ENCODE data around the gene FGF14. TPM values are rescaled to one million over a fixed set of nuclear protein-coding genes. Genes with fewer than 3 reads are reported as not detected.

The FGF14 gene
- total RNA-seq, 1 donor from 2014 or later = 2.0 TPM

- TF ChIP-seq CTCF (IDR thresholded peaks at IDR 0.05) = no peak
- Histone ChIP-seq H3K4me3 (no peak overlapping the region), H3K36me3 (no peaks in the 10 kb centered on the region), H3K27me3 (no peaks in the 10 kb centered on the region), H3K9me3 (no peaks in the 10 kb centered on the region), H3K27ac (no peak overlapping the region), H3K4me1 (no peaks in the 10 kb centered on the region)
- ATAC-seq (no peak), DNase-seq (no peak)
- intact Hi-C loops (cut with DNase I) = no loop called here
These were observed 125.9 kb downstream of the FGF14 start for GRCh38 chr13:102275969-102276368.

GRCh38 chr13:102273111-102273510 is 128.7 kb downstream of the FGF14 start:
- no peaks in the 10 kb centered on the region for H3K4me1 ChIP-seq
- no peaks in the 10 kb centered on the region for H3K27me3 ChIP-seq
- no peaks in the 10 kb centered on the region for H3K9me3 ChIP-seq
- intact Hi-C loops (cut with DNase I) = no loop called here
- no peak for ATAC-seq
- no peak overlapping the region for H3K27ac ChIP-seq
- no peak overlapping the region for H3K4me3 ChIP-seq
- no peak for DNase-seq
- no peaks in the 10 kb centered on the region for H3K36me3 ChIP-seq
- TF ChIP-seq CTCF (IDR thresholded peaks at IDR 0.05) = no peak

GRCh38 chr13:102267191-102267590 is 134.7 kb downstream of the FGF14 start:
- ATAC-seq = no peak

GRCh38 chr13:102261809-102262208 is 140.0 kb downstream of the FGF14 start:
- Histone ChIP-seq H3K4me3 (no peak overlapping the region), H3K9me3 (no peaks in the 10 kb centered on the region), H3K27me3 (no peaks in the 10 kb centered on the region), H3K4me1 (no peaks in the 10 kb centered on the region), H3K36me3 (no peaks in the 10 kb centered on the region), H3K27ac (no peak overlapping the region)
- no peak for ATAC-seq
- no peak for DNase-seq
- TF ChIP-seq CTCF (IDR thresholded peaks at IDR 0.05) = no peak
- intact Hi-C loops (cut with DNase I) = no loop called here

More at GRCh38 chr13:102267191-102267590, 134.7 kb downstream of the FGF14 start:
- H3K4me3 ChIP-seq = no peak overlapping the region
- H3K9me3 ChIP-seq = no peaks in the 10 kb centered on the region
- no peaks in the 10 kb centered on the region for H3K4me1 ChIP-seq
- H3K36me3 ChIP-seq = no peaks in the 10 kb centered on the region
- H3K27me3 ChIP-seq = no peaks in the 10 kb centered on the region
- no peak overlapping the region for H3K27ac ChIP-seq
- intact Hi-C loops (cut with DNase I) = no loop called here
- TF ChIP-seq CTCF (IDR thresholded peaks at IDR 0.05) = no peak
- no peak for DNase-seq

GRCh38 chr13:102261316-102261715 is 140.5 kb downstream of the FGF14 start:
- H3K36me3 ChIP-seq = no peaks in the 10 kb centered on the region
- no peak overlapping the region for H3K27ac ChIP-seq
- H3K27me3 ChIP-seq = no peaks in the 10 kb centered on the region
- TF ChIP-seq CTCF (IDR thresholded peaks at IDR 0.05) = no peak
- no peaks in the 10 kb centered on the region for H3K4me1 ChIP-seq
- DNase-seq = no peak
- no peak for ATAC-seq
- H3K9me3 ChIP-seq = no peaks in the 10 kb centered on the region
- intact Hi-C loops (cut with DNase I) = no loop called here
- no peak overlapping the region for H3K4me3 ChIP-seq

- Histone ChIP-seq H3K36me3 (no peaks in the 10 kb centered on the region), H3K27me3 (no peaks in the 10 kb centered on the region), H3K27ac (no peak overlapping the region), H3K4me3 (no peak overlapping the region), H3K9me3 (no peaks in the 10 kb centered on the region), H3K4me1 (no peaks in the 10 kb centered on the region)
- intact Hi-C loops (cut with DNase I) = no loop called here
- TF ChIP-seq CTCF (IDR thresholded peaks at IDR 0.05) = no peak
- DNase-seq = no peak
- no peak for ATAC-seq
These were observed 141.6 kb downstream of the FGF14 start for GRCh38 chr13:102260256-102260655.
